ENCODE results near the gene TRABD2B. TPM values are rescaled to one million over a fixed set of nuclear protein-coding genes. Genes with fewer than 3 reads are reported as not detected.

TRABD2B gene
- total RNA-seq, 1 donor from 2014 or later, result 0.64 TPM

DNA sequence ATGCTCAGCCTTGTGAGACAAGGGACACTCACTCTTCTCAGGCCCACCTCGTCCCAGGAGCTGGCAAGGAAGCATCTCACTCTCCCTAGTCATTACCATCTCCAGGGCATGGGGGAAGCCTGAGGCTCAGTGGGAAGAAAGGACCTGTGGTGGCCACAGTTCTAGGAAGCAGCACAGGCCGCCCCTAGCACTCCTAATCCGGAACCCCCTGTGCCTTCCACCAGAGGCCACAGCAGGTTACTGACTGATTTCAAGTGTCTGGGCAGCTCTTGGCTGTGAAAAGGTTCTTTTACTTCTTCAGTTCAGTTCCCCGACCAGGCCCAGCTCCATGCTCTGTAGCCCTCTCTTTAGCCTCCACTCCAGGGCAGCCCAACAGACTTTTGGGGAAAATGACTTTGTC is 84.4 kb downstream of the TRABD2B start:
- TF ChIP-seq, protein P1, sequence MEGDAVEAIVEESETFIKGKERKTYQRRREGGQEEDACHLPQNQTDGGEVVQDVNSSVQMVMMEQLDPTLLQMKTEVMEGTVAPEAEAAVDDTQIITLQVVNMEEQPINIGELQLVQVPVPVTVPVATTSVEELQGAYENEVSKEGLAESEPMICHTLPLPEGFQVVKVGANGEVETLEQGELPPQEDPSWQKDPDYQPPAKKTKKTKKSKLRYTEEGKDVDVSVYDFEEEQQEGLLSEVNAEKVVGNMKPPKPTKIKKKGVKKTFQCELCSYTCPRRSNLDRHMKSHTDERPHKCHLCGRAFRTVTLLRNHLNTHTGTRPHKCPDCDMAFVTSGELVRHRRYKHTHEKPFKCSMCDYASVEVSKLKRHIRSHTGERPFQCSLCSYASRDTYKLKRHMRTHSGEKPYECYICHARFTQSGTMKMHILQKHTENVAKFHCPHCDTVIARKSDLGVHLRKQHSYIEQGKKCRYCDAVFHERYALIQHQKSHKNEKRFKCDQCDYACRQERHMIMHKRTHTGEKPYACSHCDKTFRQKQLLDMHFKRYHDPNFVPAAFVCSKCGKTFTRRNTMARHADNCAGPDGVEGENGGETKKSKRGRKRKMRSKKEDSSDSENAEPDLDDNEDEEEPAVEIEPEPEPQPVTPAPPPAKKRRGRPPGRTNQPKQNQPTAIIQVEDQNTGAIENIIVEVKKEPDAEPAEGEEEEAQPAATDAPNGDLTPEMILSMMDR (IDR thresholded peaks at IDR 0.05; ENCODE audit: partially characterized antibody, unreplicated experiment), result no peak
- no peak for DNase-seq
- Mint-ChIP-seq H3K27ac (ENCODE audit: unreplicated experiment) (no peak overlapping the region), H3K27me3 (ENCODE audit: unreplicated experiment) (peaks cover 6% of the 10 kb centered on the region), H3K36me3 (ENCODE audit: unreplicated experiment) (no peaks in the 10 kb centered on the region), H3K9me3 (ENCODE audit: unreplicated experiment) (peaks cover 7% of the 10 kb centered on the region), H3K4me3 (ENCODE audit: unreplicated experiment) (no peak overlapping the region), H3K4me1 (ENCODE audit: low read depth, unreplicated experiment) (peaks cover 4% of the 10 kb centered on the region)

DNA sequence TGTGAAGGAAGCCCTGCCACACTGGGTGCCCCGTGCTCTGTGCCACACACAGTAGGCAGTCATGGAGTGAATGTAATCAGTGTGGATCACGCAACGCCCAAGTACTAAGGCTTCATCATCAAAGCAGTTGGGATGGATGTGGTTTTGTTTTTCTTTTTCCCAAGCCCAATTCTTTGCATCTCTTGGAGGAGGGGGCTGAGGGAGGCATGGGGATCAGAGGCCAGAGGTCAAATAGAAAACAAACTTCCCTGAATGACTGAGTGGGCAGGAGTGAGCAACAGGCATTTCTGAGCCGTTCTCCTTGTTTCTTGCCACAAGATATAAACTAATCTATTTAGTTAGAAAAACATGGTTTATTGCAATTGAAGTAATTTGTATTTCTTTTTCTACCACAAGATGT is 85.3 kb downstream of the TRABD2B start:
- DNase-seq, result no peak

DNA sequence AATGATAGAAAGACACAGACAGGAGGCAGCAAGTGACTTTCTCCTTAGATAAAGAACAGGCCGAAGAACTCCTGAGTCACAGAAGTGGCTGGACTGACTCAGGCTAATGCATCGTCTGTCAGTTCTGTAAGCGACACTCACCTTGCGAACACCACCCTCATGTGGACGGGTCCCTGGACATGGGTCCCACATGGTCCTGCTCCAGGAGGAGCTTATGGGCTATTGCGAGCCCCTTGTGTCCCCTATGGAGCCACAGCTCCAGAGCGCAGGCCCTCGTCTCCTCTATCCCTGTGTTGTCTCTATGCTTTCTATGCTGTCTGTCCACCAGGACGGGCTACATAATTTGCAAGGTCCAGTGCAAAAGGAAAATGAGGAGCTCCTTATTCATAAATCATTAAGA is 85.8 kb downstream of the TRABD2B start:
- H3K36me3 Mint-ChIP-seq (ENCODE audit: unreplicated experiment), result no peaks in the 10 kb centered on the region
- H3K27ac Mint-ChIP-seq (ENCODE audit: unreplicated experiment), result no peak overlapping the region
- no peak for DNase-seq
- peaks cover 4% of the 10 kb centered on the region for H3K4me1 Mint-ChIP-seq (ENCODE audit: low read depth, unreplicated experiment)
- TF ChIP-seq, protein P1 (IDR thresholded peaks at IDR 0.05; ENCODE audit: partially characterized antibody, unreplicated experiment), result no peak
- peaks cover 7% of the 10 kb centered on the region for H3K9me3 Mint-ChIP-seq (ENCODE audit: unreplicated experiment)
- no peak overlapping the region for H3K4me3 Mint-ChIP-seq (ENCODE audit: unreplicated experiment)
- H3K27me3 Mint-ChIP-seq (ENCODE audit: unreplicated experiment), result peaks cover 4% of the 10 kb centered on the region

More for the DNA sequence above, 85.3 kb downstream of the TRABD2B start:
- Mint-ChIP-seq H3K27ac (ENCODE audit: unreplicated experiment) (no peak overlapping the region), H3K36me3 (ENCODE audit: unreplicated experiment) (no peaks in the 10 kb centered on the region), H3K4me1 (ENCODE audit: low read depth, unreplicated experiment) (peaks cover 4% of the 10 kb centered on the region), H3K9me3 (ENCODE audit: unreplicated experiment) (peaks cover 7% of the 10 kb centered on the region), H3K4me3 (ENCODE audit: unreplicated experiment) (no peak overlapping the region), H3K27me3 (ENCODE audit: unreplicated experiment) (peaks cover 6% of the 10 kb centered on the region)
- TF ChIP-seq, protein P1 (IDR thresholded peaks at IDR 0.05; ENCODE audit: partially characterized antibody, unreplicated experiment), result no peak

DNA sequence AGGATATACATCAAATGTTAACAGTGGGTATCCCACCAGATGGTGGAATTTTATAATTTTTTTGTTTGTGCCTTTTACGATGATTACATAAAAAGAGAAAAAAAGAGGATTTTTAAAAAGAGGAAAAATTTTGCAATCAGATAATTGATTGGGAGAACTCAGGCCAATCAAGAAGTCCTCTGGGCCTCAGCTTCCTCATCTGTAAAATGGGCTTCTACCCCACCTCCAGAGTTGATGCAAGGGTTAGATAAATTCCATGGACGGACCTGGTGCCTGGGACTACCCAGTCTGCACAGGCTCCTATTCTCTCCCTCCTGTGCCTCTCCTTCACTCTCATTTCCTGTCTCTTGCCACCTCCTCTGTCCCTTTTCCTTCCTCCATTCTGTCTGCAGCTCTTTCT is 88.9 kb downstream of the TRABD2B start:
- H3K36me3 Mint-ChIP-seq (ENCODE audit: unreplicated experiment), result no peaks in the 10 kb centered on the region
- no peak for DNase-seq
- TF ChIP-seq, protein P1 (IDR thresholded peaks at IDR 0.05; ENCODE audit: partially characterized antibody, unreplicated experiment), result no peak
- peaks cover 2% of the 10 kb centered on the region for H3K27me3 Mint-ChIP-seq (ENCODE audit: unreplicated experiment)
- H3K9me3 Mint-ChIP-seq (ENCODE audit: unreplicated experiment), result peaks cover 5% of the 10 kb centered on the region
- no peak overlapping the region for H3K27ac Mint-ChIP-seq (ENCODE audit: unreplicated experiment)
- H3K4me3 Mint-ChIP-seq (ENCODE audit: unreplicated experiment), result no peak overlapping the region
- H3K4me1 Mint-ChIP-seq (ENCODE audit: low read depth, unreplicated experiment), result peaks cover 9% of the 10 kb centered on the region

DNA sequence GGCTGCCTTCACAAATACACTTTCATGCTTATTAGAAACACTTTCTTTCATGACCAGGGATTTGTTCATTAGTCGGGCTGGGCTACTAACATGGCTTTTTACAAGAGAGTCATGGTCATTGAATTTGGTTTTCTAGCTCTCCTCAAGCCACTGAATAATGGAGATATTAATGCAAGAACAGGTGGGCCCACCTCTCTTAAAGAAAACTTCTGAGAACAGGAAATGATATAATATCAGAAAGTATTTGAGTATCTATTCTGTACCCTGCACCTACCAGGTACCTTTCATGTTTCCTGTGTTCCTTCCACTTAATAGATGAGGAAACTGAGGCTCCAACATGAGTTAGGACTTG is 90.0 kb downstream of the TRABD2B start:
- Mint-ChIP-seq H3K27me3 (ENCODE audit: unreplicated experiment) (peaks cover 2% of the 10 kb centered on the region), H3K36me3 (ENCODE audit: unreplicated experiment) (no peaks in the 10 kb centered on the region)

More for the DNA sequence above, 90.0 kb downstream of the TRABD2B start:
- TF ChIP-seq, protein P1 (IDR thresholded peaks at IDR 0.05; ENCODE audit: partially characterized antibody, unreplicated experiment), result no peak
- H3K27ac Mint-ChIP-seq (ENCODE audit: unreplicated experiment), result no peak overlapping the region
- H3K4me3 Mint-ChIP-seq (ENCODE audit: unreplicated experiment), result no peak overlapping the region
- H3K9me3 Mint-ChIP-seq (ENCODE audit: unreplicated experiment), result peaks cover 2% of the 10 kb centered on the region
- peaks cover 12% of the 10 kb centered on the region for H3K4me1 Mint-ChIP-seq (ENCODE audit: low read depth, unreplicated experiment)
- no peak for DNase-seq
